LNCAP (cell line): ENCODE measurements around the gene DRD1.

Source experiments
- CTCF ChIP-seq: fragments of 450-650 bp; IDR thresholded peaks from 2 replicates; pipeline ENCODE4 v1.5.1; 2017; ENCODE audit warnings: mild to moderate bottlenecking

DRD1 gene

GRCh38 chr5:175475248-175475647 lies 31.3 kb upstream of the DRD1 start:
- no peak for TF ChIP-seq CTCF

GRCh38 chr5:175472378-175472777 lies 28.4 kb upstream of the DRD1 start:
- no peak for TF ChIP-seq CTCF

GRCh38 chr5:175471628-175472027 lies 27.6 kb upstream of the DRD1 start:
- no peak for TF ChIP-seq CTCF

- no peak for TF ChIP-seq CTCF
Observed at GRCh38 chr5:175471196-175471595, 27.2 kb upstream of the DRD1 start.

- no peak for TF ChIP-seq CTCF
Observed at GRCh38 chr5:175470781-175471180, 26.8 kb upstream of the DRD1 start.

- TF ChIP-seq CTCF = no peak
Observed at GRCh38 chr5:175469916-175470315, 25.9 kb upstream of the DRD1 start.

GRCh38 chr5:175468892-175469291 lies 24.9 kb upstream of the DRD1 start:
- no peak for TF ChIP-seq CTCF

- no peak for TF ChIP-seq CTCF
Observed at GRCh38 chr5:175467983-175468690, 24.2 kb upstream of the DRD1 start.
